MM.1S (cell line): ENCODE measurements around the gene MTA3.

Experiments used
- DNase-seq: peaks from one replicate; pipeline ENCODE4 v3.0.0-alpha.2; 2015
- H2AFZ ChIP-seq: fragments of 300-600 bp; sonication (generic); 2 replicates; pipeline ENCODE4 v1.6.0; 2016; ENCODE audit warnings: antibody characterized with exemption, low read length
- H3F3A ChIP-seq: fragments of 300-600 bp; sonication (generic); 2 replicates; pipeline ENCODE4 v1.6.1; 2016; ENCODE audit warnings: mild to moderate bottlenecking, antibody characterized with exemption, low read length, moderate library complexity, mixed read lengths; ENCODE audit not compliant: insufficient read depth
- H3K27ac ChIP-seq: fragments of 300-600 bp; sonication (generic); 2 replicates; pipeline ENCODE4 v1.5.1; 2016; ENCODE audit warnings: mild to moderate bottlenecking, low read length
- H3K27me3 ChIP-seq: fragments of 300-600 bp; sonication (generic); replicated peaks from 2 replicates; pipeline ENCODE4 v1.6.0; 2016; ENCODE audit warnings: low read length; ENCODE audit not compliant: insufficient read depth
- H3K36me3 ChIP-seq: fragments of 300-600 bp; sonication (generic); replicated peaks from 2 replicates; pipeline ENCODE4 v1.6.1; 2016; ENCODE audit warnings: mild to moderate bottlenecking, low read length, mixed read lengths; ENCODE audit not compliant: insufficient read depth
- H3K4me1 ChIP-seq: fragments of 300-600 bp; sonication (generic); 2 replicates; pipeline ENCODE4 v1.6.1; 2016; ENCODE audit warnings: low read length, mixed read lengths
- H3K4me2 ChIP-seq: fragments of 300-600 bp; sonication (generic); 2 replicates; pipeline ENCODE4 v1.6.0; 2016; ENCODE audit warnings: low read depth, low read length
- H3K4me3 ChIP-seq: fragments of 300-600 bp; sonication (generic); 2 replicates; pipeline ENCODE4 v1.5.1; 2016; ENCODE audit warnings: low read length, mixed read lengths
- H3K79me2 ChIP-seq: fragments of 300-600 bp; sonication (generic); 2 replicates; pipeline ENCODE4 v1.6.1; 2016; ENCODE audit warnings: mixed run types, low read length, mixed read lengths
- H3K9ac ChIP-seq: fragments of 300-600 bp; sonication (generic); 2 replicates; pipeline ENCODE4 v1.6.1; 2016; ENCODE audit warnings: low read length, mixed read lengths
- H3K9me2 ChIP-seq: fragments of 300-600 bp; sonication (generic); replicated peaks from 2 replicates; pipeline ENCODE4 v1.6.1; 2016; ENCODE audit warnings: mild to moderate bottlenecking, low read length, mixed read lengths; ENCODE audit not compliant: insufficient read depth
- H3K9me3 ChIP-seq: fragments of 300-600 bp; sonication (generic); replicated peaks from 2 replicates; pipeline ENCODE4 v1.6.1; 2016; ENCODE audit warnings: mild to moderate bottlenecking, low read length, mixed read lengths; ENCODE audit not compliant: insufficient read depth
- H4K20me1 ChIP-seq: fragments of 300-600 bp; sonication (generic); 2 replicates; pipeline ENCODE4 v1.6.1; 2016; ENCODE audit warnings: mild to moderate bottlenecking, low read length, moderate library complexity, mixed read lengths; ENCODE audit not compliant: insufficient read depth
- CTCF ChIP-seq: fragments of 300-600 bp; sonication (generic); IDR thresholded peaks from 2 replicates; pipeline ENCODE4 v1.5.1; 2016; ENCODE audit warnings: antibody characterized with exemption, low read length, mixed read lengths
- EZH2 ChIP-seq: fragments of 300-600 bp; sonication (generic); optimal IDR thresholded peaks from 2 replicates; pipeline ENCODE3; 2017; ENCODE audit warnings: low read depth, mild to moderate bottlenecking, antibody characterized with exemption, low read length, mixed read lengths
- EZH2phosphoT487 ChIP-seq: fragments of 300-600 bp; sonication (generic); IDR thresholded peaks from 2 replicates; pipeline ENCODE4 v1.6.1; 2018; ENCODE audit warnings: antibody characterized with exemption, low read length

The MTA3 gene

GRCh38 chr2:42523341-42523740 lies 45.1 kb upstream of the MTA3 start:
- TF ChIP-seq CTCF, result no peak
- TF ChIP-seq EZH2phosphoT487, result no peak
- no peak for TF ChIP-seq EZH2
- H3K4me3 ChIP-seq, result no peak overlapping the region
- no peak for DNase-seq
- H3F3A ChIP-seq, result no peaks in the 10 kb centered on the region
- no peaks in the 10 kb centered on the region for H3K36me3 ChIP-seq
- H3K27me3 ChIP-seq, result no peaks in the 10 kb centered on the region
- H3K9me2 ChIP-seq, result no peaks in the 10 kb centered on the region
- H3K79me2 ChIP-seq, result no peaks in the 10 kb centered on the region
- no peak overlapping the region for H2AFZ ChIP-seq
- no peak overlapping the region for H3K9ac ChIP-seq
- H3K9me3 ChIP-seq, result no peaks in the 10 kb centered on the region
- H4K20me1 ChIP-seq, result no peaks in the 10 kb centered on the region
- H3K27ac ChIP-seq, result no peak overlapping the region
- no peak overlapping the region for H3K4me2 ChIP-seq
- H3K4me1 ChIP-seq, result no peaks in the 10 kb centered on the region

- Histone ChIP-seq H3K9me3 (no peaks in the 10 kb centered on the region), H4K20me1 (no peaks in the 10 kb centered on the region), H2AFZ (no peak overlapping the region), H3K4me1 (no peaks in the 10 kb centered on the region), H3K27me3 (no peaks in the 10 kb centered on the region), H3K27ac (no peak overlapping the region), H3K79me2 (no peaks in the 10 kb centered on the region), H3K9me2 (no peaks in the 10 kb centered on the region), H3K9ac (no peak overlapping the region), H3K4me3 (no peak overlapping the region), H3F3A (no peaks in the 10 kb centered on the region), H3K36me3 (no peaks in the 10 kb centered on the region), H3K4me2 (no peak overlapping the region)
- no peak for DNase-seq
- TF ChIP-seq CTCF (no peak), EZH2 (no peak), EZH2phosphoT487 (no peak)
Measured at GRCh38 chr2:42532397-42532796, 36.0 kb upstream of the MTA3 start.

GRCh38 chr2:42537493-42537892 lies 30.9 kb upstream of the MTA3 start:
- no peak for TF ChIP-seq CTCF
- TF ChIP-seq EZH2, result no peak
- TF ChIP-seq EZH2phosphoT487, result no peak
- no peak overlapping the region for H2AFZ ChIP-seq
- no peaks in the 10 kb centered on the region for H3K4me1 ChIP-seq
- H3K36me3 ChIP-seq, result no peaks in the 10 kb centered on the region
- H3K79me2 ChIP-seq, result no peaks in the 10 kb centered on the region
- H3K27ac ChIP-seq, result no peak overlapping the region
- H3K9ac ChIP-seq, result no peak overlapping the region
- H3K9me3 ChIP-seq, result no peaks in the 10 kb centered on the region
- H3F3A ChIP-seq, result no peaks in the 10 kb centered on the region
- no peaks in the 10 kb centered on the region for H4K20me1 ChIP-seq
- DNase-seq, result no peak
- no peak overlapping the region for H3K4me2 ChIP-seq
- H3K4me3 ChIP-seq, result no peak overlapping the region
- H3K27me3 ChIP-seq, result no peaks in the 10 kb centered on the region
- H3K9me2 ChIP-seq, result no peaks in the 10 kb centered on the region
